ENCODE results near the gene PALD1.

DNA sequence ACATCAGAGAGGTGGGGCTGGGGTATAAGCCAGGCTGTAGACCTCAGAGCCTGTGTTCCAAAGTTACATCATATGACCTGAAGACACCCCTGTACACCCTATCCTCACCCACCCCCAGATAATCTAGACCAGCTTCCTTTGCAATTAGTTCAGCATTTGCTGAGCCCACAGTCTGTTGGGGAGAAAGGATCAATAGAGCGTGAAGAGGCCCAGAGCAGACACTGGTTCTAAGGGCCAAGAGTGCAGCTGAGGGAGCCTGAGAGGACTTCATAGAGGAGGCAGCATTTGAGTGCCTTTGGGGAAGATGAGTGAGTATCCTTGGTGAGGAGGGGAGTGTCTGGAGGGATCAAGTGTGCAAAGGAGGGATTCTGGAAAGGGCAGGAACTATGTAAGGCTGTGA lies 65.3 kb downstream of the PALD1 start:
- TF ChIP-seq, protein P1, sequence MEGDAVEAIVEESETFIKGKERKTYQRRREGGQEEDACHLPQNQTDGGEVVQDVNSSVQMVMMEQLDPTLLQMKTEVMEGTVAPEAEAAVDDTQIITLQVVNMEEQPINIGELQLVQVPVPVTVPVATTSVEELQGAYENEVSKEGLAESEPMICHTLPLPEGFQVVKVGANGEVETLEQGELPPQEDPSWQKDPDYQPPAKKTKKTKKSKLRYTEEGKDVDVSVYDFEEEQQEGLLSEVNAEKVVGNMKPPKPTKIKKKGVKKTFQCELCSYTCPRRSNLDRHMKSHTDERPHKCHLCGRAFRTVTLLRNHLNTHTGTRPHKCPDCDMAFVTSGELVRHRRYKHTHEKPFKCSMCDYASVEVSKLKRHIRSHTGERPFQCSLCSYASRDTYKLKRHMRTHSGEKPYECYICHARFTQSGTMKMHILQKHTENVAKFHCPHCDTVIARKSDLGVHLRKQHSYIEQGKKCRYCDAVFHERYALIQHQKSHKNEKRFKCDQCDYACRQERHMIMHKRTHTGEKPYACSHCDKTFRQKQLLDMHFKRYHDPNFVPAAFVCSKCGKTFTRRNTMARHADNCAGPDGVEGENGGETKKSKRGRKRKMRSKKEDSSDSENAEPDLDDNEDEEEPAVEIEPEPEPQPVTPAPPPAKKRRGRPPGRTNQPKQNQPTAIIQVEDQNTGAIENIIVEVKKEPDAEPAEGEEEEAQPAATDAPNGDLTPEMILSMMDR (IDR thresholded peaks at IDR 0.05) = no peak
- TF ChIP-seq POLR2A (IDR thresholded peaks at IDR 0.05) = no peak

Measured in thyroid gland (tissue), 4 donors.